A673 (cell line): Measurements from ENCODE around the gene C1orf115. TPM values are rescaled to one million over a fixed set of nuclear protein-coding genes. Genes with fewer than 3 reads are reported as not detected.

Experiments used
- BruUV-seq: library from RNA; stranded (reverse); fragments of 400-500 nt; replicated peaks from 2 replicates; lab custom pipeline; 2021; lab: Mats Ljungman, UMichigan
- CTCF ChIA-PET: fragments of 300-600 bp; sonication (Branson Sonifier 250); formaldehyde crosslinking; loops from one replicate; lab custom pipeline; 2022; ENCODE audit warnings: antibody characterized with exemption; lab: Charles Lee
- POLR2A ChIA-PET: fragments of 300-600 bp; sonication (Branson Sonifier 250); formaldehyde crosslinking; loops from one replicate; lab custom pipeline; 2022; ENCODE audit warnings: antibody characterized with exemption; ENCODE audit not compliant: low non-redundant PET; lab: Charles Lee
- DNase-seq: peaks from one replicate; pipeline ENCODE4 v3.0.0-alpha.2; 2015; ENCODE audit warnings: low spot score
- H3K27ac ChIP-seq: fragments of 200-600 bp; sonication (generic); 2 replicates; pipeline ENCODE4 v1.5.1; 2016; ENCODE audit warnings: mixed run types, low read depth, mild to moderate bottlenecking, mixed read lengths, antibody characterized with exemption, low read length; ENCODE audit not compliant: poor library complexity, severe bottlenecking
- H3K27me3 ChIP-seq: fragments of 200-600 bp; sonication (generic); replicated peaks from 2 replicates; pipeline ENCODE4 v1.6.1; 2017; ENCODE audit warnings: mixed run types, low read depth, mild to moderate bottlenecking, mixed read lengths, antibody characterized with exemption, low read length; ENCODE audit not compliant: insufficient read depth, poor library complexity
- H3K36me3 ChIP-seq: fragments of 200-600 bp; sonication (generic); 2 replicates; pipeline ENCODE4 v1.6.1; 2016; ENCODE audit warnings: mixed run types, mild to moderate bottlenecking, mixed read lengths, antibody characterized with exemption, low read length; ENCODE audit not compliant: insufficient read depth, poor library complexity, severe bottlenecking
- H3K4me1 ChIP-seq: fragments of 200-600 bp; sonication (generic); 2 replicates; pipeline ENCODE4 v1.6.1; 2017; ENCODE audit warnings: mixed run types, mild to moderate bottlenecking, mixed read lengths, antibody characterized with exemption, low read length; ENCODE audit not compliant: insufficient read depth, poor library complexity, severe bottlenecking
- H3K4me3 ChIP-seq: fragments of 200-600 bp; sonication (generic); 2 replicates; pipeline ENCODE4 v1.5.1; 2016; ENCODE audit warnings: low read depth, mixed run types, mild to moderate bottlenecking, mixed read lengths, low read length; ENCODE audit not compliant: poor library complexity, severe bottlenecking
- H3K9me3 ChIP-seq: fragments of 200-600 bp; sonication (generic); 2 replicates; pipeline ENCODE4 v1.6.1; 2016; ENCODE audit warnings: mixed run types, low read depth, mild to moderate bottlenecking, mixed read lengths, antibody characterized with exemption, low read length; ENCODE audit not compliant: poor library complexity, severe bottlenecking
- CTCF ChIP-seq: fragments of 300-800, 200-600 bp; sonication (generic); conservative IDR thresholded peaks from 2 replicates; pipeline ENCODE4 v1.5.1; 2017; ENCODE audit warnings: low read depth, mild to moderate bottlenecking, antibody characterized with exemption, low read length, moderate library complexity, mixed read lengths
- EZH2 ChIP-seq: fragments of 200-600 bp; sonication (generic); IDR thresholded peaks from 2 replicates; pipeline ENCODE4 v1.6.1; 2017; ENCODE audit warnings: borderline replicate concordance, low read depth, mild to moderate bottlenecking, mixed read lengths, antibody characterized with exemption, low read length; ENCODE audit not compliant: poor library complexity, severe bottlenecking
- intact Hi-C: fragments of 100-400 bp; cut with micrococcal nuclease; formaldehyde crosslinking; loops from one replicate; pipeline ENCODE4 v1.10.0; 2022; ENCODE audit not compliant: unreplicated experiment
- total RNA-seq: library from RNA; stranded (reverse); gene quantifications from 2 replicates; pipeline ENCODE4 v1.2.3, GENCODE V29; 2021

Gene C1orf115
- total RNA-seq, 1 experiment from 2014 or later: 0.11 TPM

GRCh38 chr1:220701974-220702373 is 11.8 kb downstream of the C1orf115 start:
- DNase-seq: no peak
- H3K27me3 ChIP-seq: no peaks in the 10 kb centered on the region
- intact Hi-C loops: no loop called here
- ChIA-PET CTCF (interaction anchor here (1.0 kb wide), 1 partner anchor 31 kb away, joined by 3 read pairs; no protein-coding TSS in a partner anchor), POLR2A (no interaction called here)
- H3K27ac ChIP-seq: no peak overlapping the region
- no peak overlapping the region for H3K4me3 ChIP-seq
- BruUV-seq: no TSS peak
- no peaks in the 10 kb centered on the region for H3K4me1 ChIP-seq
- no peaks in the 10 kb centered on the region for H3K36me3 ChIP-seq
- no peaks in the 10 kb centered on the region for H3K9me3 ChIP-seq
- no peak for TF ChIP-seq EZH2
- TF ChIP-seq CTCF: no peak

GRCh38 chr1:220702733-220703270 is 12.6 kb downstream of the C1orf115 start:
- TF ChIP-seq EZH2 (no peak), CTCF (no peak)
- Histone ChIP-seq H3K27me3 (no peaks in the 10 kb centered on the region), H3K27ac (no peak overlapping the region), H3K4me1 (no peaks in the 10 kb centered on the region), H3K4me3 (no peak overlapping the region), H3K9me3 (no peaks in the 10 kb centered on the region), H3K36me3 (no peaks in the 10 kb centered on the region)
- no TSS peak for BruUV-seq
- peak; percentile 12 for DNase-seq
- ChIA-PET POLR2A (no interaction called here), CTCF (interaction anchor here (1.0 kb wide), 1 partner anchor 30 kb away, joined by 3 read pairs; no protein-coding TSS in a partner anchor)
- intact Hi-C loops: no loop called here

GRCh38 chr1:220703305-220703704 is 13.1 kb downstream of the C1orf115 start:
- intact Hi-C loops: no loop called here
- CTCF ChIA-PET: no interaction called here
- no TSS peak for BruUV-seq
- POLR2A ChIA-PET: no interaction called here
- Histone ChIP-seq H3K9me3 (no peaks in the 10 kb centered on the region), H3K36me3 (no peaks in the 10 kb centered on the region), H3K27me3 (no peaks in the 10 kb centered on the region), H3K27ac (no peak overlapping the region), H3K4me3 (no peak overlapping the region), H3K4me1 (no peaks in the 10 kb centered on the region)
- TF ChIP-seq CTCF (no peak), EZH2 (no peak)
- no peak for DNase-seq
